ENCODE data around the gene MCF2L2. TPM values are rescaled to one million over a fixed set of nuclear protein-coding genes. Genes with fewer than 3 reads are reported as not detected.

The MCF2L2 gene
- total and polyA plus RNA-seq, 2 of the 13 experiments (the other 11 are each of a cell fraction or from before 2014, with no cell fraction given): not detected

GRCh38 chr3:183370391-183370790 lies 58.0 kb downstream of the MCF2L2 start (continued):
- TF ChIP-seq BRF2 (CRISPR knock-in tag; IDR thresholded peaks at IDR 0.05) (no peak), ZNF891 (CRISPR knock-in tag; IDR thresholded peaks at IDR 0.05) (no peak), ZNF580 (CRISPR knock-in tag; IDR thresholded peaks at IDR 0.05; ENCODE audit: borderline replicate concordance, low read depth) (no peak), BRD4 (CRISPR knock-in tag; IDR thresholded peaks at IDR 0.05) (no peak), ZNF614 (CRISPR knock-in tag; IDR thresholded peaks at IDR 0.05; ENCODE audit: borderline replicate concordance) (no peak), ZNF761 (CRISPR knock-in tag; conservative IDR thresholded peaks at IDR 0.05) (no peak), ZNF180 (CRISPR knock-in tag; IDR thresholded peaks at IDR 0.05; ENCODE audit: borderline replicate concordance, low read depth) (no peak), ZNF780A (CRISPR knock-in tag; IDR thresholded peaks at IDR 0.05) (no peak), SRF (IDR thresholded peaks at IDR 0.05; ENCODE audit: low read depth, low read length) (no peak)

GRCh38 chr3:183369627-183370026 lies 58.8 kb downstream of the MCF2L2 start:
- in situ Hi-C loops (cut with HindIII; ENCODE audit: extremely low pct_ligation_motif_present, low pct_unique_long_range_greater_than_20kb) (no loop called here), intact Hi-C loops (cut with micrococcal nuclease; ENCODE audit: unreplicated experiment) (no loop called here)
- no TSS peak for BruUV-seq (replicated peaks)
- Histone ChIP-seq H3K9me3 (ENCODE audit: low read length) (no peaks in the 10 kb centered on the region), H3K4me3 (replicated peaks in 1 of 3; ENCODE audit: insufficient read depth in 1 of 3, low read depth in 2 of 3, low read length in 3 of 3) (no peak overlapping the region), H2AFZ (ENCODE audit: low read length) (no peak overlapping the region), H3K27ac (ENCODE audit: extremely low read length, insufficient read depth, low read length) (no peak overlapping the region), H3K4me2 (ENCODE audit: low read depth, low read length) (no peak overlapping the region), H3K4me1 (ENCODE audit: insufficient read depth, low read length) (no peaks in the 10 kb centered on the region), H4K20me1 (ENCODE audit: insufficient read depth, low read length) (no peaks in the 10 kb centered on the region), H3K9ac (ENCODE audit: insufficient read depth, low read depth, low read length) (no peak overlapping the region), H3K79me2 (ENCODE audit: insufficient read depth, low read length) (no peaks in the 10 kb centered on the region), H3K27me3 (ENCODE audit: control insufficient read depth in 1 of 2, insufficient read depth in 2 of 2, low read length in 2 of 2) (peaks cover 0 to 18% of the 10 kb centered on the region in 2 experiments; a peak in 4 of 5 replicates), H3K36me3 (replicated peaks in 1 of 2; ENCODE audit: control insufficient read depth in 1 of 2, insufficient read depth in 2 of 2, low read length in 2 of 2) (no peaks in the 10 kb centered on the region)
- TF ChIP-seq ZNF333 (CRISPR knock-in tag; IDR thresholded peaks at IDR 0.05; ENCODE audit: borderline replicate concordance) (no peak), MED13 (CRISPR knock-in tag; IDR thresholded peaks at IDR 0.05) (no peak), FOXK2 (IDR thresholded peaks at IDR 0.05) (no peak), IRF9 (CRISPR knock-in tag; IDR thresholded peaks at IDR 0.05; ENCODE audit: borderline replicate concordance) (no peak), FOXO1 (CRISPR knock-in tag; IDR thresholded peaks at IDR 0.05) (no peak), SOX13 (IDR thresholded peaks at IDR 0.05) (no peak), SOX13 (CRISPR knock-in tag; conservative IDR thresholded peaks at IDR 0.05 in 1 of 2, IDR thresholded peaks at IDR 0.05 in 1 of 2) (no peak), SMARCC2 (IDR thresholded peaks at IDR 0.05) (no peak), LBX2 (CRISPR knock-in tag; IDR thresholded peaks at IDR 0.05; ENCODE audit: borderline replicate concordance) (no peak), ARHGAP35 (CRISPR knock-in tag; IDR thresholded peaks at IDR 0.05; ENCODE audit: borderline replicate concordance) (no peak), ZNF672 (CRISPR knock-in tag; IDR thresholded peaks at IDR 0.05) (no peak), ZNF501 (CRISPR knock-in tag; IDR thresholded peaks at IDR 0.05) (no peak), HOXA9 (CRISPR knock-in tag; IDR thresholded peaks at IDR 0.05; ENCODE audit: borderline replicate concordance) (no peak), ZNF207 (IDR thresholded peaks at IDR 0.05; ENCODE audit: borderline replicate concordance) (no peak), ZNF33A (CRISPR knock-in tag; IDR thresholded peaks at IDR 0.05; ENCODE audit: borderline replicate concordance) (no peak)
- WGBS (ENCODE audit: low lambda C conversion rate): 19% methylated on average over 2 of the region's 2 CpGs
- ChIA-PET POLR2A (no interaction called here), CTCF (ENCODE audit: low intra/inter-chr PET ratio, low total read pairs) (no interaction called here)
- FAIRE-seq: no peak
- DNase-seq (ENCODE audit: low spot score): no peak
- ATAC-seq: no peak

Measured in HepG2 (cell line).